GM18520 (cell line): Measurements from ENCODE around the gene UTS2B.

Experiments
- ATAC-seq: cut with Tn5 transposase; IDR thresholded peaks from one replicate; pipeline ENCODE4 v1.9.1; 2021; ENCODE audit not compliant: unreplicated experiment

The UTS2B gene

GRCh38 chr3:191329654-191330529 lies at the start of gene UTS2B:
Gene UTS2B, minus strand, starts transcription at chr3:191330526. Its CDS starts 48,337 bp downstream, at chr3:191282189.
- peak; percentile 5 for ATAC-seq

- ATAC-seq, result no peak
Measured at GRCh38 chr3:191380001-191380400, 49.7 kb upstream of the UTS2B start.

GRCh38 chr3:191379446-191379845 lies 49.1 kb upstream of the UTS2B start:
- no peak for ATAC-seq

GRCh38 chr3:191378142-191378812 lies 48.0 kb upstream of the UTS2B start:
- ATAC-seq, result no peak

- no peak for ATAC-seq
Measured at GRCh38 chr3:191376516-191377141, 46.3 kb upstream of the UTS2B start.

GRCh38 chr3:191373327-191373726 lies 43.0 kb upstream of the UTS2B start:
- ATAC-seq, result no peak

- no peak for ATAC-seq
Measured at GRCh38 chr3:191372122-191372521, 41.8 kb upstream of the UTS2B start.

- no peak for ATAC-seq
Measured at GRCh38 chr3:191369616-191370010, 39.3 kb upstream of the UTS2B start.

- ATAC-seq, result no peak
Measured at GRCh38 chr3:191368755-191369615, 38.7 kb upstream of the UTS2B start.

- no peak for ATAC-seq
Measured at GRCh38 chr3:191366675-191367074, 36.3 kb upstream of the UTS2B start.

- ATAC-seq, result no peak
Measured at GRCh38 chr3:191363221-191363620, 32.9 kb upstream of the UTS2B start.

- no peak for ATAC-seq
Measured at GRCh38 chr3:191362524-191363090, 32.3 kb upstream of the UTS2B start.

- no peak for ATAC-seq
Measured at GRCh38 chr3:191362037-191362436, 31.7 kb upstream of the UTS2B start.

- ATAC-seq, result no peak
Measured at GRCh38 chr3:191361456-191361855, 31.1 kb upstream of the UTS2B start.

GRCh38 chr3:191360620-191361019 lies 30.3 kb upstream of the UTS2B start:
- ATAC-seq, result no peak

- peak; percentile 31 for ATAC-seq
Measured at GRCh38 chr3:191358929-191359328, 28.6 kb upstream of the UTS2B start.

GRCh38 chr3:191357909-191358308 lies 27.6 kb upstream of the UTS2B start:
- no peak for ATAC-seq

- ATAC-seq, result no peak
Measured at GRCh38 chr3:191356631-191357439, 26.5 kb upstream of the UTS2B start.

- ATAC-seq, result peak; percentile 58
Measured at GRCh38 chr3:191355406-191355805, 25.1 kb upstream of the UTS2B start.
